Activated CD4-positive, alpha-beta T cell treated with anti-CD3 and anti-CD28 coated beads for 1 hour (primary cell): Measurements from ENCODE around the gene SYAP1.
"Not testable (repeated sequence)": the region's sequence is repeated elsewhere in the genome, so short reads cannot be mapped to it uniquely, and the experiment has no call there.

Source experiments
- DNase-seq: peaks from one replicate; pipeline ENCODE4 v3.0.0-alpha.2; 2020

SYAP1 gene

DNA sequence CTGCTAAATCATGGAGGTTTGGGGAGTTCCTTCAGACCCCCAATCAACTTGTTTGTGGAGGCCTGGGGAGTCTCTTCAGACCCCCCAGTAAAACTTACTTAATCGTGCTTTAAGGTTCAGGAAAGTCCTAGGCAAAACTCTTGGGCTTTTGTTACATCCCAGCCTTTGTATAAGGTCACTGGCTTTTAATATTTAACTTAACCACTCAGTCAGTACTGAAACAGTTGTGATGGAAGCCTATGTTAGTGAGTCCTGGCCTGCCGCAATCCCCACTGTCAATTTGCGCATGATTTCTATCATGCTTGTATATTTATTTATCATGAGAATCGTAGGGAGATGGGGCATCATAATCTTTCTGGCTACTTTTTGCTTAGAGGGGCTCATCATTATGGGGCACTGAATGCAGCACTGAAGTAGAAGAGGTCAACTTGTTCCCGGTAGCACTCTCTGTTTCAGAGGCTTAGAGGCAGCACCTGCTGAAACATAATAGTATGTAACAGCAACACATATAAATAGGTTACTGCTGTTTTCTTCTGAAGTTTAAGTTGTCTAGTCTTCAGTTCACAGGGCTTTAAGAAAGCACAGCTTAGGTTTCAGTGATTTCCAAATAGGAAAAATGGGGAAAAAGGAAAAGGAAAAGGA is 7.1 kb downstream of the SYAP1 start:
- DNase-seq = not testable (repeated sequence)

- DNase-seq = no peak
Observed at GRCh38 chrX:16727637-16728036, 8.2 kb downstream of the SYAP1 start.

- DNase-seq = no peak
Observed at GRCh38 chrX:16730450-16730849, 11.0 kb downstream of the SYAP1 start.

- DNase-seq = no peak
Observed at GRCh38 chrX:16733013-16733412, 13.6 kb downstream of the SYAP1 start.

- DNase-seq = no peak
Observed at GRCh38 chrX:16737024-16737423, 17.6 kb downstream of the SYAP1 start.

DNA sequence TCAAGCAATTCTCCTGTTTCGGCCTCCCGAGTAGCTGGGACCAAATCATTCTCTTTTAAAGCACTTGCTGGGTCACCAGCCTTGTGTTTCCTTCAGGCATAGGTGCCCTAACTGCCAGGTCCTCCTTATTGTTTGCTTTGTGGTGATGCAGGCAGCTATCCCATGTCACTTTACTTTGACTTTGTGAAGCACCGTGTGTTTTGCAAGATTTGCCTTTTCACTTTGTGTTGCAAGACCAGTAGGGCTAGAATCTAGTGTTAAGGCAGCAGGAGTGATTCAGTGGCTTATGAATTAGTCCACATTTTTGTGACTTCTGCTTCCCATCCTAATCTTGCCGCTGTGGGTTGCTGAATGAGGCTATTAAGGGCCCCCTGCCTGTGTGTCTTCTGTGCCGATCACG is 20.2 kb downstream of the SYAP1 start:
- no peak for DNase-seq

DNA sequence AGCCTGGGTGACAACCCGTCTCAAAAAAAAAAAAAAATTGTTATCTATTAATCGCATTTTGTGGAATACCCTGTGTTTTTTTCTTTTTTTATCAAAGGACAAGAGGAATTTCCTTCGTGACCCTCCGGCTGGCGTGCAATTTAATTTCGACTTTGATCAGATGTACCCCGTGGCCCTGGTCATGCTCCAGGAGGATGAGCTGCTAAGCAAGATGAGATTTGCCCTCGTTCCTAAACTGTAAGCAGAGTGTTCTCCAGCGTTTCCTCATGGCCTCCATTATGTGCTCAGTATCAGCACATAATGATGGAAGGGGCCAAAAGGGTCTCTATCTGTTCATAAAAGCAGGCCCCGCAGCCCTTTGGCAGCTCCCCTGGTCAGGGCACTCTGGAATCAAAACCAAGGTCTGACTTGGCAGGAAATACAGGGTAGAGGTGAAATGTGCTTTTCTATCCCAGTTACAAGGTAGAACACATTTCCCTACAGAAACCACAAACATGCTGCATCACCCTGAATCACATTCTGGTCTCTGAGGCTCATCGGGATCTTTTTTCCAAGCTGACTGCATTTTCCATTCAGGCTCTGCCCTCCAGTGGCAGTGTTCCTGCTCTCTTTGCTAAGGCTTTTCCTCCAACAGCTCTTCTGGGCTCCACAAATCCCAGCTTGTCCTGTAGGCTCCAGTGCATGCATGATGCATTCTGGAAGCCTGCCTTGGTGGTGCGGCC is 24.4 kb downstream of the SYAP1 start:
- no peak for DNase-seq

DNA sequence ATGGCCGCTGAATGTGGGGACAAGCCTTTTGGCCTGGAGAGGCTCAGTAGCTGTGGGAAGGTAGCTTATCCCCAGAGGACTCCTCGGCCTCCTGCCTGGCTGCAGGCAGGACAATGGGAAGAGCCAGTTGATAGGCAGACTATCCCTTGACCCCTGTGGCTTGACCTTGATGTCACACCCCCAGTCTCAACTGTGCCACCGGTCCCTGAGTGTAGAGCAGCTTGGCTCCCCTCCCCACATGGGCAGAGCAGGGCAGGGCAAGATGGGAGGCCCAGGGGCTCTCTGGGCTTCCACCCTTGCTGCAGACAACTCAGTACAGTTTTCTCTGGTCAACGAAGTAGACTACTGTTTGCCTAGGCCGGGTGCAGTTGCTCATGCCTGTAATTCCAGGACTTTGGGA is 25.7 kb downstream of the SYAP1 start:
- no peak for DNase-seq

- DNase-seq = no peak
Observed at GRCh38 chrX:16745659-16746058, 26.2 kb downstream of the SYAP1 start.

DNA sequence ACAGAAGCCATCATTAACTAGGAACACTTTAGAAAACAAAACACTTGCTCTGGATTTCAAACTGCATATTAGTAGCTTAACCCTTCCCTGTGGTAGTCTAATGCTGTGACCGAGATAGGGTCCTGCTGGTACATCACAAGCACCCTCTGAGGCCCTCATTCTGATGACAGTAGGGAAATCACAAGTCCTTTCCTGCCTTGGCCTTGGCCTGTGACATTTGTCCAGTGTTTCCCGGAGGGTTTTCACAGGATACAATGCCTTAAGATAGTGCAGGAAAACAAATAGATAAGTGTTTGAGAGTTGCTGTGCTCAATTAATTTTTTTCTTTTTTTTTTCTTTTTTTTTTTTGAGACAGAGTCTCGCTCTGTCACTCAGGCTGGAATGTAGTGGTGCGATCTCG is 29.0 kb downstream of the SYAP1 start:
- no peak for DNase-seq

DNA sequence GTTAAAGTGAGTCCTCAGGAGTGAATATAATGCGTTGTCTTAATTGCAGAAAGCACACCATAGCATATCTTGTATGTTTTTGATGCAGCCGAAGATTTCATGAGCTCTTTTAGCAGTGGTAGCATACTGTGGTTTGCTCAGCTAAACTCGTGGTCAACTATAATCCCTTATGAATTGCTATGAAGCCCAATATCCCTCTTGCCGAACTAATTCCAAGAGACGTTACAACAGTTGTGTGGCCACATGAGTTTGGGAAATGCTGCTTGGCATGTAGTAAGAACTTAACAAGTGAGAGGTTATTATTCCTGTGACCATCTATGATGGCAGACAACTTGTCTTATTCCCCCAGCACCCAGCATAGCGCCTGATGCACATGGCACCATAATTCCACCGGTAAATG is 30.7 kb downstream of the SYAP1 start:
- no peak for DNase-seq

GRCh38 chrX:16754019-16754418 is 34.6 kb downstream of the SYAP1 start:
- no peak for DNase-seq

GRCh38 chrX:16756724-16757123 is 37.3 kb downstream of the SYAP1 start:
- DNase-seq = no peak

GRCh38 chrX:16761500-16761899 is 42.1 kb downstream of the SYAP1 start:
- not testable (repeated sequence) for DNase-seq

GRCh38 chrX:16762579-16762978 is 43.2 kb downstream of the SYAP1 start:
- DNase-seq = no peak

GRCh38 chrX:16765594-16765993 is 46.2 kb downstream of the SYAP1 start:
- DNase-seq = no peak

DNA sequence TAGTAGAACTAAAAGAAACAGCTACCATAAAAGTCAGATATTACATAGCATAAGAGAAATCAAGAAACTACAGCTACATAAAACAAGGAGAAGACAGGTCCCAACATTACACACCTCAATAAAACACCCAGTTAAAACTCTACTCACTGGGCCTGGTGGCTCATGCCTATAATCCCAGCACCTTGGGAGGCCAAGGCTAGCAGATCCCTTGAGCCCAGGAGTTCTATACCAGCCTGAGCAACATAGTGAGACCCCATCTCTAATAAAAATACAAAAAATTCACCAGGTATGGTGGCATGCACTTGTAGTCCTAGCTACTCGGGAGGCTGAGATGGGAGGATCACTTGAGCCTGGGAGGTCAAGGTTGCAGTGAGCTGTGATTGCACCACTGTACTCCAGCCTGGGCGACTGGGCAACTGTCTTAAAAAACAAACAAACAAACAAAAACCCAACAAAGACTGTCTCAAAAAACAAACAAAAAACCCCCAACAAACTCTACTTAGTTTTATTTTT is 51.6 kb downstream of the SYAP1 start:
- DNase-seq = no peak

DNA sequence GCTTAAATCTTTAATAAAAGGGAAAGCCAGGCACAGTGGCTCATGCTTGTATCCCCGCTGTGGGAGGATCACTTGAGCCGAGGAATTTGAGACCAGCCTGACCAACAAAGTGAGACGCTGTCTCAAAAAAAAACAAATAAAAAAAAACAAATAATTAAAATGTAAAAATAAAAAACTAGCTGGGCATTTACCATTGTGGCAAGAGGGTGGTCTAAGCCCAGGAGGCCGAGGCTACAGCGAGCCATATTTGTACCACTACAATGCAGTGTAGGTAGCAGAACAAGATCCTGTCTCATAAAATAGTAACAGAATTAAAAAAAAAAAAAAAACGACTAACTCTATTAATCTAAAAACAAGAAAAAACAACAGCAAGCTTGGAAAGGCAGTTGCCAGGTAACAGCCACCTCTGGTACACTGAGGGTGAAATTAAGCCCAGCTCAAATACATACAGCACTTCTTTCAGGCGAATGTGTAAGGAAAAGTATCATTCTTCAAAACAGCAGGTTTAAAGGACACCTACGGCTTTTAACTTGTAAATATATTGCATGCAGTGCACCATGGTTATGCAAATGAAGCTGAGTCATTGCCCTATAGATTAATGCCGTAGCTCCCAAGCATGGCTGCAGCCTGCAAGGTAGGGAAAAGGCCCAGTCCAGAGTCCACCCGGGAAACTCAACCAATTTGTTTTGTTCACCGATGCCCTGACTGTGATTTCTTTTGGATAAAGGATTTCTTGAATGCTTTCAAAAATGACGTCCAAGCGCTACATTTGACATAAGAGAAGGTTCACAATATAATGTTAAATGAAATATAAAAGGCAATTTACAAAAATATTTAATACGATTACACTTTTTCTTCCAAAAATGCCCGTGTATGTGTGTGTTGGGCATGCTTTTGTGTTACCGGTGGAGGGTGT is 52.3 kb downstream of the SYAP1 start:
- no peak for DNase-seq

DNA sequence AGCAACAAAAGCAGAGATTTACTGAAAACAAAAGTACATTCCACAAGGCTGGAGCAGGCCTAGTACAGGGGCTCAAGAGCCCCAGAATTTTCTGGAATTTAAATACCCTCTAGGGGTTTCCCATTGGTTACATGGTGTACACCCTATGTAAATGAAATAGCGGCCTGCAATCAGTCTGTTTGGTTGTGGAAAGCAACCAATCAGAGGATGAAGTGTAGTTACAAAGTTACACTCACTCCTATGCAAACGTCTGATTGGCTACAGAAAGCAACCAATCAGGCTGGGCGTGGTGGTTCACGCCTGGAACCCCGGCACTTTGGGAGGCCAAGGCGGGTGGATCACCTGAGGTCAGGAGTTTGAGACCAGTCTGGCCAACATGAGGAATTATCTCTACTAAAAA is 53.0 kb downstream of the SYAP1 start:
- DNase-seq = no peak

DNA sequence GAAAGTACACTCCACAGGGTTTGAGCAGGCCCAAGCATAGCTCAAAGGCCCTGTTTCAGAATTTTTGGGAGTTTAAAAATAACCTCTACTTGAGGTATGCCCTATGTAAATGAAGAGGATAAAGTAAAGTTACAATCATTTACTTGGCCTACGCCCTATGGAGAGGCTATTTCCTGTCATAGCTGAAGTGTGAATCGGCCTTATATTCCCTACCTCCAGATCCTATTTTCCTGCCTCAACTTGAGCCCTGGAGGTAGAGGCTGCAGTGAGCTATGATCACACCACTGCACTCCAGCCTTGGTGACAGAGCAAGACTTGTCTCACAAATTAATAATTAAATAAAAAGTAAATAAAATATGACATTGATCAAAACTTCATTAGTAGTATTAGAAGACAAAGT is 55.3 kb downstream of the SYAP1 start:
- DNase-seq = no peak

GRCh38 chrX:16778545-16778944 is 59.1 kb downstream of the SYAP1 start:
- DNase-seq = no peak

DNA sequence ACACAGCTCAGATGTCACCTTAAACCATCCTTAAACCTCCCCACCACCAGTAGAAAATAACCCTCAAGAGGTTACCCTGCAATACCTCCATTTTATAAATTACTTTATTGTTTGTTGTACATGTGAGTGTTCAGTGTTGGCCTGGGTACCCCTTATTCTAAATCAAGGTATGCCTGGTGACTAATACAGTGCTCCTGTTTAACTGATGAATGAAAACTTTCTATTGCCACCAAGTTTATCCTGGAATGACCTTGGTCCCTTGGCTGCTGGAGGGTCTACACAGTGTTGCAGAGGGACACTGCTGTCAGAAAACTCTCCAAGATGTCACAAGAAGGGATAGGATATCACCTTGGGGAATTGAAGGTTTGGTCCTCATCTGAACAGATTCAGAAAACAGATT is 59.6 kb downstream of the SYAP1 start:
- DNase-seq = no peak

GRCh38 chrX:16779815-16780214 is 60.4 kb downstream of the SYAP1 start:
- DNase-seq = not testable (repeated sequence)

GRCh38 chrX:16783452-16783851 is 64.0 kb downstream of the SYAP1 start:
- no peak for DNase-seq
